BLaER1 treated with 17β-estradiol and CSF1 and Interleukin-3, amounts not matched to agents 10 nM and 100 nM (cell line): Measurements from ENCODE around the gene FAM50A.

Experiments
- H3K27ac ChIP-seq, 11 experiments: shearing (Covaris generic); formaldehyde crosslinking; 2 replicates each; pipeline ENCODE4 v1.8.1; 2022
- H3K27me3 ChIP-seq, 11 experiments: shearing (Covaris generic); formaldehyde crosslinking; 2 replicates each; pipeline ENCODE4 v1.8.1; 2022
- H3K36me3 ChIP-seq, 11 experiments: shearing (Covaris generic); formaldehyde crosslinking; 2 replicates each; pipeline ENCODE4 v1.8.1; 2022
- H3K4me1 ChIP-seq, 10 experiments: shearing (Covaris generic); formaldehyde crosslinking; 2 replicates each; pipeline ENCODE4 v1.8.1; 2022
- H3K4me2 ChIP-seq, 11 experiments: shearing (Covaris generic); formaldehyde crosslinking; 2 replicates each; pipeline ENCODE4 v1.8.1; 2022
- H3K4me3 ChIP-seq, 10 experiments: shearing (Covaris generic); formaldehyde crosslinking; 2 replicates each; pipeline ENCODE4 v1.8.1; 2022
- H3K9ac ChIP-seq, 11 experiments: shearing (Covaris generic); formaldehyde crosslinking; 2 replicates each; pipeline ENCODE4 v1.8.1; 2022
- H3K9me3 ChIP-seq, 11 experiments: shearing (Covaris generic); formaldehyde crosslinking; replicated peaks in 1 of 11; 2 replicates each; pipeline ENCODE4 v1.8.1; 2022
- H4K20me1 ChIP-seq, 11 experiments: shearing (Covaris generic); formaldehyde crosslinking; 2 replicates each; pipeline ENCODE4 v1.8.1; 2022
- Cebpa-rat ChIP-seq, 11 experiments: shearing (Covaris generic); IDR thresholded peaks; 2 replicates each; pipeline ENCODE4 v1.8.1; 2022

The FAM50A gene

GRCh38 chrX:154404625-154405192, 39.2 kb upstream of the FAM50A start:
- H3K4me3 ChIP-seq, result no peak overlapping the region
- no peak overlapping the region for H3K9ac ChIP-seq
- no peak for TF ChIP-seq Cebpa-rat (IDR thresholded peaks at IDR 0.05)
- no peak overlapping the region for H3K27ac ChIP-seq
- H3K4me1 ChIP-seq, result peaks cover 12 to 33% (median 19%) of the 10 kb centered on the region in 10 experiments; a peak in 19 of 20 replicates
- peaks cover 0 to 10% (median 0%) of the 10 kb centered on the region in 11 experiments; a peak in 5 of 22 replicates for H3K9me3 ChIP-seq
- H3K27me3 ChIP-seq, result peaks cover 0 to 54% (median 22%) of the 10 kb centered on the region in 11 experiments; a peak in 17 of 22 replicates
- peaks cover 26 to 55% (median 38%) of the 10 kb centered on the region in 11 experiments; a peak in 21 of 22 replicates for H4K20me1 ChIP-seq
- no peak overlapping the region for H3K4me2 ChIP-seq
- peaks cover 13 to 26% (median 16%) of the 10 kb centered on the region in 11 experiments for H3K36me3 ChIP-seq

- peak overlapping the region in 10 of 11 experiments; percentile 11 to 88 (median 67); a peak in 21 of 22 replicates for H3K27ac ChIP-seq
- peak overlapping the region; percentile 79 to 91 (median 87) for H3K4me2 ChIP-seq
Measured at GRCh38 chrX:154408659-154409221, 35.2 kb upstream of the FAM50A start.

GRCh38 chrX:154409222-154409871, 34.6 kb upstream of the FAM50A start, which contains the start of gene DNASE1L1:
Gene DNASE1L1 (minus strand): TSS chrX:154409254. CDS start chrX:154405568, 3,686 bp downstream.
- peaks cover 0 to 17% (median 4%) of the 10 kb centered on the region in 11 experiments; a peak in 4 of 22 replicates for H3K36me3 ChIP-seq
- peaks cover 0 to 37% (median 7%) of the 10 kb centered on the region in 11 experiments; a peak in 14 of 22 replicates for H3K27me3 ChIP-seq
- H3K27ac ChIP-seq, result peak within 1 kb of the TSS in 10 of 11 experiments; percentile 11 to 88 (median 67); a peak in 21 of 22 replicates
- H3K9me3 ChIP-seq, result peaks cover 0 to 27% (median 13%) of the 10 kb centered on the region in 11 experiments; a peak in 17 of 22 replicates
- peak within 1 kb of the TSS; percentile 47 to 69 (median 56) for H3K4me3 ChIP-seq
- no peak for TF ChIP-seq Cebpa-rat (IDR thresholded peaks at IDR 0.05)
- H3K9ac ChIP-seq, result peak within 1 kb of the TSS; percentile 63 to 81 (median 75)
- H3K4me2 ChIP-seq, result peak within 1 kb of the TSS; percentile 79 to 91 (median 87)
- H3K4me1 ChIP-seq, result peaks cover 30 to 43% (median 36%) of the 10 kb centered on the region in 10 experiments
- H4K20me1 ChIP-seq, result peaks cover 0 to 19% (median 0%) of the 10 kb centered on the region in 11 experiments; a peak in 5 of 22 replicates

More at GRCh38 chrX:154408659-154409221, 35.2 kb upstream of the FAM50A start:
- Histone ChIP-seq H3K4me3 (peak overlapping the region; percentile 47 to 69 (median 56)), H3K36me3 (peaks cover 0 to 14% (median 2%) of the 10 kb centered on the region in 11 experiments; a peak in 4 of 22 replicates), H3K27me3 (peaks cover 0 to 33% (median 7%) of the 10 kb centered on the region in 11 experiments; a peak in 14 of 22 replicates), H4K20me1 (peaks cover 0 to 21% (median 0%) of the 10 kb centered on the region in 11 experiments; a peak in 6 of 22 replicates), H3K9ac (peak overlapping the region; percentile 63 to 81 (median 75)), H3K4me1 (peaks cover 30 to 43% (median 36%) of the 10 kb centered on the region in 10 experiments), H3K9me3 (peaks cover 0 to 31% (median 13%) of the 10 kb centered on the region in 11 experiments; a peak in 17 of 22 replicates)
- no peak for TF ChIP-seq Cebpa-rat (IDR thresholded peaks at IDR 0.05)

GRCh38 chrX:154411981-154412340, 32.0 kb upstream of the FAM50A start:
- peak overlapping the region; percentile 64 to 89 (median 86) for H3K27ac ChIP-seq
- H3K4me1 ChIP-seq, result peaks cover 30 to 39% (median 35%) of the 10 kb centered on the region in 10 experiments
- H3K4me3 ChIP-seq, result peak overlapping the region; percentile 67 to 82 (median 78)
- H3K9me3 ChIP-seq, result peaks cover 0 to 27% (median 13%) of the 10 kb centered on the region in 11 experiments; a peak in 17 of 22 replicates
- no peak for TF ChIP-seq Cebpa-rat (IDR thresholded peaks at IDR 0.05)
- peaks cover under 1 to 37% (median 9%) of the 10 kb centered on the region in 11 experiments; a peak in 15 of 22 replicates for H3K27me3 ChIP-seq
- H3K9ac ChIP-seq, result peak overlapping the region; percentile 79 to 92 (median 84)
- peaks cover 0 to 9% (median 0%) of the 10 kb centered on the region in 11 experiments; a peak in 1 of 22 replicates for H4K20me1 ChIP-seq
- H3K36me3 ChIP-seq, result peaks cover 0 to 20% (median 4%) of the 10 kb centered on the region in 11 experiments; a peak in 5 of 22 replicates
- peak overlapping the region; percentile 79 to 91 (median 88) for H3K4me2 ChIP-seq

GRCh38 chrX:154412468-154412867, 31.5 kb upstream of the FAM50A start:
- Histone ChIP-seq H3K27me3 (peaks cover 5 to 43% (median 14%) of the 10 kb centered on the region in 11 experiments; a peak in 18 of 22 replicates), H3K4me2 (peak overlapping the region; percentile 79 to 91 (median 88)), H3K36me3 (peaks cover 0 to 20% (median 4%) of the 10 kb centered on the region in 11 experiments; a peak in 5 of 22 replicates), H3K4me3 (peak overlapping the region; percentile 67 to 82 (median 78)), H3K27ac (peak overlapping the region in 10 of 11 experiments; percentile 71 to 89 (median 87); a peak in 19 of 22 replicates), H3K9ac (peak overlapping the region; percentile 79 to 92 (median 84); a peak in 21 of 22 replicates), H4K20me1 (peaks cover 0 to 9% (median 0%) of the 10 kb centered on the region in 11 experiments; a peak in 4 of 22 replicates), H3K9me3 (peaks cover 0 to 27% (median 13%) of the 10 kb centered on the region in 11 experiments; a peak in 17 of 22 replicates), H3K4me1 (peaks cover 30 to 39% (median 34%) of the 10 kb centered on the region in 10 experiments)
- 0 out of 22 replicates have a peak, but pooled peaks of 1 of the 11 experiments have one; percentile 22 for TF ChIP-seq Cebpa-rat (IDR thresholded peaks at IDR 0.05)

GRCh38 chrX:154413142-154413541, 30.8 kb upstream of the FAM50A start:
- Histone ChIP-seq H3K27ac (peak overlapping the region in 9 of 11 experiments; percentile 80 to 89 (median 88); a peak in 17 of 22 replicates), H3K9me3 (peaks cover 0 to 27% (median 13%) of the 10 kb centered on the region in 11 experiments; a peak in 17 of 22 replicates), H3K36me3 (peaks cover 0 to 20% (median 4%) of the 10 kb centered on the region in 11 experiments; a peak in 5 of 22 replicates), H3K4me1 (peaks cover 23 to 38% (median 32%) of the 10 kb centered on the region in 10 experiments), H3K9ac (peak overlapping the region in 7 of 11 experiments; percentile 81 to 92 (median 86); a peak in 10 of 22 replicates), H3K4me3 (peak overlapping the region in 1 of 10 experiments; percentile 82; a peak in 2 of 20 replicates), H3K4me2 (peak overlapping the region; percentile 79 to 91 (median 88); a peak in 18 of 22 replicates), H3K27me3 (peaks cover 7 to 46% (median 20%) of the 10 kb centered on the region in 11 experiments; a peak in 18 of 22 replicates), H4K20me1 (peaks cover 0 to 10% (median 0%) of the 10 kb centered on the region in 11 experiments; a peak in 6 of 22 replicates)
- no peak for TF ChIP-seq Cebpa-rat (IDR thresholded peaks at IDR 0.05)

- Histone ChIP-seq H3K4me1 (peaks cover 10 to 14% (median 11%) of the 10 kb centered on the region in 10 experiments; a peak in 19 of 20 replicates), H3K36me3 (peaks cover 0 to 30% (median 4%) of the 10 kb centered on the region in 11 experiments; a peak in 8 of 22 replicates), H4K20me1 (peaks cover 0 to 29% (median 3%) of the 10 kb centered on the region in 11 experiments; a peak in 8 of 22 replicates), H3K9me3 (peaks cover 0 to 8% (median 3%) of the 10 kb centered on the region in 11 experiments; a peak in 8 of 22 replicates), H3K27me3 (peaks cover 39 to 74% (median 52%) of the 10 kb centered on the region in 11 experiments; a peak in 21 of 22 replicates), H3K27ac (no peak overlapping the region), H3K4me2 (no peak overlapping the region), H3K9ac (no peak overlapping the region), H3K4me3 (no peak overlapping the region)
- no peak for TF ChIP-seq Cebpa-rat (IDR thresholded peaks at IDR 0.05)
Measured at GRCh38 chrX:154417157-154417556, 26.8 kb upstream of the FAM50A start.
